Measurements from ENCODE around the gene MPPED1.

MPPED1 gene

GRCh38 chr22:43424666-43425630, 13.1 kb downstream of the MPPED1 start:
- in situ Hi-C loops (cut with HindIII; ENCODE audit: low pct_ligation_motif_present, low pct_unique_long_range_greater_than_20kb, low sequenced_read_pairs): no loop called here
- no peak for DNase-seq

- DNase-seq: no peak
- in situ Hi-C loops (cut with HindIII; ENCODE audit: low pct_ligation_motif_present, low pct_unique_long_range_greater_than_20kb, low sequenced_read_pairs): no loop called here
These were observed 14.4 kb downstream of the MPPED1 start for GRCh38 chr22:43425976-43426785.

GRCh38 chr22:43426816-43427215, 15.0 kb downstream of the MPPED1 start:
- DNase-seq: no peak
- in situ Hi-C loops (cut with HindIII; ENCODE audit: low pct_ligation_motif_present, low pct_unique_long_range_greater_than_20kb, low sequenced_read_pairs): no loop called here

- in situ Hi-C loops (cut with HindIII; ENCODE audit: low pct_ligation_motif_present, low pct_unique_long_range_greater_than_20kb, low sequenced_read_pairs): no loop called here
- no peak for DNase-seq
These were observed 15.6 kb downstream of the MPPED1 start for GRCh38 chr22:43427296-43428004.

- in situ Hi-C loops (cut with HindIII; ENCODE audit: low pct_ligation_motif_present, low pct_unique_long_range_greater_than_20kb, low sequenced_read_pairs): no loop called here
- DNase-seq: no peak
These were observed 16.2 kb downstream of the MPPED1 start for GRCh38 chr22:43428005-43428485.

GRCh38 chr22:43428521-43428920, 16.7 kb downstream of the MPPED1 start:
- no peak for DNase-seq
- in situ Hi-C loops (cut with HindIII; ENCODE audit: low pct_ligation_motif_present, low pct_unique_long_range_greater_than_20kb, low sequenced_read_pairs): no loop called here

- no peak for DNase-seq
- in situ Hi-C loops (cut with HindIII; ENCODE audit: low pct_ligation_motif_present, low pct_unique_long_range_greater_than_20kb, low sequenced_read_pairs): no loop called here
These were observed 17.6 kb downstream of the MPPED1 start for GRCh38 chr22:43429426-43429825.

- DNase-seq: no peak
- in situ Hi-C loops (cut with HindIII; ENCODE audit: low pct_ligation_motif_present, low pct_unique_long_range_greater_than_20kb, low sequenced_read_pairs): no loop called here
These were observed 20.2 kb downstream of the MPPED1 start for GRCh38 chr22:43431808-43432554.

- in situ Hi-C loops (cut with HindIII; ENCODE audit: low pct_ligation_motif_present, low pct_unique_long_range_greater_than_20kb, low sequenced_read_pairs): no loop called here
These were observed 21.1 kb downstream of the MPPED1 start for GRCh38 chr22:43432883-43433415.

GRCh38 chr22:43433451-43434274, 21.8 kb downstream of the MPPED1 start:
- in situ Hi-C loops (cut with HindIII; ENCODE audit: low pct_ligation_motif_present, low pct_unique_long_range_greater_than_20kb, low sequenced_read_pairs): no loop called here
- no peak for DNase-seq

More at GRCh38 chr22:43432883-43433415, 21.1 kb downstream of the MPPED1 start:
- DNase-seq: no peak

GRCh38 chr22:43434275-43434927, 22.6 kb downstream of the MPPED1 start:
- DNase-seq: no peak
- in situ Hi-C loops (cut with HindIII; ENCODE audit: low pct_ligation_motif_present, low pct_unique_long_range_greater_than_20kb, low sequenced_read_pairs): no loop called here

- no peak for DNase-seq
- in situ Hi-C loops (cut with HindIII; ENCODE audit: low pct_ligation_motif_present, low pct_unique_long_range_greater_than_20kb, low sequenced_read_pairs): no loop called here
These were observed 23.1 kb downstream of the MPPED1 start for GRCh38 chr22:43434928-43435311.

- in situ Hi-C loops (cut with HindIII; ENCODE audit: low pct_ligation_motif_present, low pct_unique_long_range_greater_than_20kb, low sequenced_read_pairs): no loop called here
- DNase-seq: no peak
These were observed 24.3 kb downstream of the MPPED1 start for GRCh38 chr22:43435851-43436811.

GRCh38 chr22:43436868-43437267, 25.1 kb downstream of the MPPED1 start:
- in situ Hi-C loops (cut with HindIII; ENCODE audit: low pct_ligation_motif_present, low pct_unique_long_range_greater_than_20kb, low sequenced_read_pairs): no loop called here
- no peak for DNase-seq

- no peak for DNase-seq
- in situ Hi-C loops (cut with HindIII; ENCODE audit: low pct_ligation_motif_present, low pct_unique_long_range_greater_than_20kb, low sequenced_read_pairs): no loop called here
These were observed 26.2 kb downstream of the MPPED1 start for GRCh38 chr22:43437871-43438475.

All from ACHN (cell line).